Stimulated activated CD4-positive, alpha-beta T cell treated with anti-CD3 and anti-CD28 coated beads, Interleukin-15, amount 100 ng/mL, for 1 hour (primary cell): ENCODE data around the gene KLF13.

Source experiments
- DNase-seq, 2 donors: peaks; one replicate each; pipeline ENCODE4 v3.0.0-alpha.2; 2020; ENCODE audit warnings: low read depth in 1 of 2, low spot score in 1 of 2

KLF13 gene

DNA sequence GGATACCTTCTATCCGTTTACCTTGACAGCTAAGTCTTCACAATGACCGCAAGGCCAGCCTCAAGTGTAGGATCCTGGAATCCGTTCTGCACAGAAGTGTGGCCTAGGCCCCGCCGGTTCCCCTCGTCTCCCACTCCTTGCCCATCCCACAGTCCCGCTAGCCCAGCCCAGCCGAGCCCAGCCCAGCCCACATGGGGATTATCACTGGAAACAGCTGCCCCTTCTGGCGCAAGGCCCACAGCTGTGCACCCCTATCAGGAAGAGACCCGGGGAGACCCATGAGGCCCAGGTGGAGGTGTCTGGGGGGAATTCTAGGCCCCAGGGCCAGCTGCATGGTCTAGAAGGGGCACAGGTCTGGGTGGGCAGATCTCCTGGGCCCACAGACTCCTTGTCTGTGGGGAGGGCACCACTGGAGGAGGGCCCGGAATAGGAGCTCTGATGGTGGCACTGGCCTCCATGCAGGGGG, 27.9 kb upstream of the KLF13 start:
- no peak for DNase-seq

DNA sequence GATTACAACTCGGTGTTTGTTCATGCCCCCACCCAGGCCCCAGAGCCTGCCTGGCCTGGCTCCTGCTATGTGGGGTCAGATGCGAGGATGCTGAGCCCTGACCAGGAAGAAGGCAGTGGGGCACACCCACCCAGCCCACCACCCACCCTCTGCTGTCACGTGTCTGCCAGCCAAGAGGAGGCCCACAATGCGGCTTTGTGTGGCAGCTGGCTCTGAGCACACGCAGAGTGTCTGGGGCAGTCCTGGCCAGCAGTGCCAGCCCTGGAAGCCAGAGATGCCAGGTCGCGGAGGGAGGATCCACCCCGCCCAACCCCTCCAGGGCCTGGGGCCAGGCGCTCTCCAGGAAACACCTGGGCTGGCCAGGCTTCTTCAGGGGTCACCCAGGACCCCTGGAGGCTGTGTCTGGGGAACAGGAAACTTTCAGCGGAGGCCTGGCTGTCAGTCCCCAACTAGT, 26.4 kb upstream of the KLF13 start:
- no peak for DNase-seq

DNA sequence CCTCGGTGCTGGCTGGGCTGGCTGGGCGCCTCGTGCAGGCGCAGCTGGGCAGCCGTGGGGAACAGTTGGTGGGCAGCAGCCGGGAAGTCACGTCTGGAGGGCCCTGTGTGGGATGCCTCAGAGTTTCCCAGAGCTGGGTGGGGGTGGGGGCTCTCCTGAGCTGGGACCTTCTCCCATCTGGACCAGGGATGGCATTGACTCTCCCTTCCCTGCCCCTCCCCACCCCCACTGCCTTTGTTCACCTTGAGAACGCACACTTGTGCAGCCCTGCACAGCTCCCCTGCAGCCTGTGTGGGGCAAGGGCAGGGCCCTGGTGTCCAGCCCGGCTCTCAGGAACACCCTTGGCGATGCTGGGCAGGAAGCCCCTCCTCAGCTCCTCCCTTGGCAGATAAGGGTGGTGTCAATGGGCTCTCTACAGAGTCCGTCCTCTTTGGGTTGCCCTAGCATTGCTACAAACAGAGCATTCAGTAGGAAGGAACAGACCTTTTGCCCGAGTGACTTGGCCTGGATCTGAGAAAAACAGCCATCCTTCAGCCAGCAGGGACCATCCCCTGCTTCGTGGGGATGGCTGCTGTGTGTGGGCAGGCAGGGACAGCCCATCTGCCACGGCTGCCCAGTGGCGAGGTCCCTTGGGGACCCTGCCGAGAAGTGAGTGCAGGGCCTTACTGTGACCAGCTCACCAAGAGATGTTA, 25.5 kb upstream of the KLF13 start:
- no peak for DNase-seq

DNA sequence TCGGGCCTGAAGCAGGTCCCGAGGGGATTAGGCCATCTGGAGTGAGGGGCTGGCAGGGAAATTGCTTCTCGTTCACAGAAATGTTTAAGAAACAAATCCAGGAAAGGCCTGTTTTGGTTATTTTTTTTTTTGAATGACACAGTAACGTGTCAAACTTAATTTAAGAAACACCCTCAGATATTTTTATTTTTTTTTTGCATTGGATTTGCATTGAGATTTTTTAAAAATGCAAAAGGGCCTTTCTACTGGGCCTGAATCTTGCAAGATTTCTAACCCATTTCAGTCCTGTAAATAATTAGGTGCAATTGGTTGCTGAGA, 25.0 kb upstream of the KLF13 start:
- DNase-seq = no peak

DNA sequence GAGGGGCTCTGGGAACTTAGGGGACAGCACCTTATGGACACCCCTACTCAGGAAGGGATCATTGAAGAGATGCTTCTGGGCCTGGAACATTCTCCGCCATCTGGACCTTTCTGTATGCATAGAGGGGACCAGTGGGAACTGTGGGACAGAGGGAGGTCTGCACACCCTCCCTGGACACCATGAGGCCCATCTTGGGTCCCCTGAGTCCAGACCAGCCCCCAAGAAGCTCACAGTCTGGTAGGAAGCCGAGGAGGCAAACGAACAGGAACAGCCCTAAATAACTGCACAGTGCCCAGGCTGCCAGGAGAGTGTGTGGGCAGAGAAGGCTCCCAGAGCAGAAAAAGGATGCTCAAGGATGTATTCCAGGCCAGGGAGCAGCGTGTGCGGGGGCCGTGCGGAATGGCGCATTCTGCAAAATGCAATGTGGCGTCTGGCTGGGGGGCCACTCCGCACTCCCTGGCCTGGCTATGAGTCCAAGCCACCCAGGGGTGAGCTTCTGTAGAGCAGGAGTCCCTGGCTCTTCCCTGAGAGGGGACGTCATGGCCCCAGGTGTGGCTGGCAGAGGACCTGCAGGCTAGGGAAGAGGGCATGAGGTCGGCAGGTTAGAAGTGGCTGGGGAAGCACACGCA, 24.5 kb upstream of the KLF13 start:
- no peak for DNase-seq

DNA sequence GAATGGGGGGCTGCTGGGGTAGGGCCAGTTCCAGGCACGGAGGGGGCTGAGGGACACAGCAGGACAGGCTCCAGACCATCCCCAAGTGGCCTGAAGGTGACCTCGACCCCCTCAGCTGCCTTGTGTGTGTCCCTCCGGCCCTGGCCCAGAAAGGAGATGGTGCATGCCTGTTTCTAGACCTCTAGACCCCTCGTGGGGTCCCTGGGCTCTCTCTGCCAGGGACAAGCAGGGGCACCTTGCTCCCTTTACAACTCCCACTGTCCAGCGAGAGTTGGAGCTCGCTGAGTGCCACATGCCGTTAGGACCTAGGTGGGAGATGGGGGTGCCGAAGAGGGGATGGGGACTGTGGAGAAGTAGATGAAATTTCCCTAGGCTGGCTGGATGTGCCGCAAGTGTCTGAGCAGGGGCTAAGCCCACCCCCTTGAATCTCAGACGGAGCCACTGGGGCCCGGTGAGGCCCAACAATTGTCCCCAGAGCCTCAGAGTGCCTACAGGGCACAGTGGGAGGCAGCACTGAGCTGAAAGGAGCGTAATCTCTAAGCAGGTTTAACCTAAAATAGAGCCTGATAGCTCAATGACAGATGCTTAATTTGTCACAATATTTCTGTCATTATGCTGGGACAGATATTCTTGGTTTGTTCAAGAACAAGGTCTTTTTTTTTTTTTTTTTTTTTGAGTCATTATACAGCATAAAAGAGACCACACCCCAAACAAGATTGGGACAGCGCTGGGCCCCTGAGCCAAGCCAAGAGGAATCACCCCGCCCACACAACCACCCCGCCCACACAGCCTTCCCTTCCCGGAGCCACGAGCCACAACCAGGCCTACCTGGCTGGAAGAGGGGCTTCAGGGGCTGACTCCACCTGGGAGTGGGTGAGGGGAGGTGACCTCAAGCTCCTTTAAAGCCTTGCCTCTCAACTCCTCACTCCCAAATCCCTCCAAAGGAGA, 23.6 kb upstream of the KLF13 start:
- DNase-seq = no peak

DNA sequence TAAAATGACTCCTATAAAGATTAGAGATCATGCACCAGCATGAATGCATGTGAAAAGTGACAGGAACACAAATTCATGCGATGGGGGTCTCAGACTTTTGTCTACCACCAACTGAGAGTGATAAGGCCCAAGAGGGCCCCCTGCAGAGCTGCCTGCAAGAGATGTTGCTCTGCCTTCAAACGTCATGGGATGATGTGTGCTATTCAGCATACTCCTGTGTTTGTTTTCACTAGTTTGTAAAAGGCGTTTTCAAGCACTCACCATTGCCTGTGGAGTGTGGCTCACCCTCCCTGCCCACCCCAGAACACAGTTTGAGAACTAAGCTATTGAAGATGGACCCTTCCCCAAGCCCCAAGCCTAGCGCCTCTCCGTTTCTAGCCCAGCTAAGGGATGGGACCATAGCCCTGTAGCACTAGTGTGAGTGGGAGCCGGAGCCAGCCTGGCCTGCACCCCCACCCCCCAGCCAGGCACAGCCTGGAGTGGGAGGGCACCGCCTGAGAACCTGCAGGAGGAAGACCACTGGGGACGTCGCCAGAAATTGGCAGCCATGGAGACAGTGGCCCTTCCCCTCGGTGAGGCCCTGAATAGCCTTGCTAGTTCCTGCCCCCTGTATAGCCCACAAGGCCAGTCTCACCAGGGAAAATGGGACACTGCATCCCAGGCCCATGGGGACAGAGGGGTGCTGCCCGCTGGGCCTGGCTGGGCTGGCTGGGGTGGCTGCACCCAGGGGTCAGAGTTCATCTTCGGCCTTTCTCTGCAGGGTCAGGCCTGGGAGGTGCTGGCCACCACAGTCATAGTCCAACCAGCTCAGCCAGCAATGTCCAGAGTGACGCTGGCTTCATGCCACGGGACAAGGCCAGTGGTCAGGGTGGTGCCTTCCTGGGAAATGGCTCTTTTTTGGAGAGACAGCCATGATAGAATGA, 22.6 kb upstream of the KLF13 start:
- DNase-seq = no peak

- no peak for DNase-seq
Measured at GRCh38 chr15:31304751-31305365, 21.8 kb upstream of the KLF13 start.

DNA sequence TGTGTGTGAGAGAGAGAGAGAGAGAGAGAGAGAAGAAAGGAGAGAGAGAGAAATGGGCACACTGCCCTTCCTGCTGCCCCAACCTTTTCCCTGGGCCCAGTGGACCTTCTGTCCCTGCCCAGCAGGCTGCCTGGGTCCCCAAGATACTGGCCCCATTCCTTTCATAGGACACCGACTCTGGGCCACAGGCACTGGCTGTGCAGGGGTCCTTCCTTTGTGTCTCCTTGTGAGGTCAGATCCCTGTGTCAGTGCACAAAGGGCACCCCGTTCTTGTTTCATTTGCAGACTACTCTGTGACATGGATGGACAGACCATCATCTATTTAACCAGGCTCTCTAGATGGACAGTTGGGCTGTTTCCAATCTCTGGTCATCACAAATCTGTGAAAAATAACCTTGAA, 21.3 kb upstream of the KLF13 start:
- no peak for DNase-seq

- DNase-seq = no peak
Measured at GRCh38 chr15:31305796-31306425, 20.7 kb upstream of the KLF13 start.

DNA sequence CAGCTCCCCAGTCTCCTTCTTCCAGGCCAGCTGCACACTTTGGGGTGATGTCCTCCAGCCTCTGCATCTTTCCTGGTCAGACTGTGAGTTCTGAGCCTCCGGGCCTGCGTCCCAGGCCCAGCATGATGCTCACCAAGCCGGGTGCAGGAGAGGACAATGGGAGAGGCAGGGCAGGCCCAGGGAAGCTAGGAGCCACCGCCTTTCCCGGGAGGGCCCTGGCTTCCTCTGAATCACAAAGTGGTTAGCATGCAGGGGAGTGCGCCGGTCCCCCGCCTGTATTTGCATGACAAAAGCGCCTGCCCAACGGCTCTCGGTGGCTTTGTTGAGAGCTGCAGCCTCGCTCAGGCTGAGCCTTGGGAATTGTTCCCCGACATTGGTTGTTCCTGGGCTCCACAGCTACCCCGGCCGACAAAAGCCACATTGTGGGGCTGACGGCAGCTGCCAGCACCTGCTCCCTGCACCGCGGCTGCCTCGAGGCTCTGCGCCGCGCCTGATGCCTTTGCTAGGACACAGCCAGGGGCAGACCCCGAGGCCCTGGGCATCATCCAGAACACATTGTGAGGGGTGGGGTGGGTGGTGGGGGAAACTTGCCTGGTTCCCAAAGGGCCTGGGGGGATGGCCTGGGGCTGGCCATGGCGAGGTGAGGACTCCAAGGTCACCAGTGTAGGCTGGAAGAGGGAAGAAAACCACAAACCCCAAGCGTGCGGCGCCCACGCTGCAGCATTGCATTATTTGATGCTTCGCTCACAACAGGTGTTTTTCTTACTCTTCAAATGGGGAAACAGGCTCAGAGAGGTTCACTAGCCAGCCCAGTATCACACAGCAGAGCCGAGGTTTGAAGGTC, 20.0 kb upstream of the KLF13 start:
- no peak for DNase-seq

- DNase-seq = no peak
Measured at GRCh38 chr15:31307270-31308184, 19.1 kb upstream of the KLF13 start.

DNA sequence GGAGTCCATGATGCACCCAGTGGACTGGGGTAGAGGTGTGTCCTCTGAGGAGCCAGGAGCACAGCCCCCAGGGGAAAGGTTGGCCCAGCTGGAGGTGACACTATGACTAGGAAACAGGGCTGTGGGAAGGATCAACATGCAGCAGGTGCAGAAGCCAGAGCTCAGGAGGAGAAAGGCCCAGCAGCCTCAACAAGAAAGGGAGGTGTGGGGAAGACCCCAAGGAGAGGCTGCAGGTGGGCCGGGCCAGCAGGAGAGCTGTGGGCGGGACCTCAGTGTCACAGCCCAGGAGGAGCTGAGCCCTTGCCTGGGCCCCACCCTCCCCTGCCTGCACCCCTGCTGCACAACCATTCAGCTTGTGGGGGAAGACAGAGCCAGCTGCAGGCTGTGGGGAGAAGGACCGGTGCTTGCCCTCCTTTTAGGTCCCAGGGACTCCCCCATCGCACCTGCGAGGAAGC, 18.4 kb upstream of the KLF13 start:
- no peak for DNase-seq

DNA sequence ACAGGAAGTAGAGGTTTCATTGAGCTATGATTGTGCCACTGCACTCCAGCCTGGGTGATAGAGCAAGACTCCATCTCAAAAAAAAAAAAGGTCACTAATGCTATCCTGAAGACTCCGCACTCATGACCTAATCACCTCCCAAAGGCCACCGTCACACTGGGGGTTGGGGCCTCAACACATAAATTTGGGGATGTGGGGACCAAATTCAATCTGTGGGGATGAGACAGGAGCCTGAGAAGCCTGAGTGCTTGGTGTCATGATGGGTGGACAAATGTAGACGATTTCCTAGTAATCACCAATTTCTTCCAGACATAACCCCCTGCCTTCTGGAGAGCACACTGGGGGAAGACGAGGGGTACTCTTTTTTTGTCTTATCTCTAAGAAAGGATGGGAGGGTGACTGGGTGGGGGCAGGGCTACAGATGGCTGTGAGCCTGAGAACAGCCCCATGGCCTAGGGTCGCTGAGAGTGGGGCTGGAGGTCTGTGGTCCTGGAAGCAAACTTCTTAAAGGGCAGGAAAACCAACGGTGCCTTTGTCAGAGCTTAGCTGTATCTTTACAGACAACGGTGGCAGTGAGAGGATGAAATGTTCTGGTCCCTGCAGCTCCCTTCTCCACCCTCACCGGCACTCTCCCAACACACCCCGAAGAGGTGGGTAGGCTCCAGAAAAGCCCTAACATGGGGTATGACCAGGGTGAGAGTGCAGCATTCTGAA, 16.6 kb upstream of the KLF13 start:
- no peak for DNase-seq

- DNase-seq = no peak
Measured at GRCh38 chr15:31311735-31312619, 14.7 kb upstream of the KLF13 start.

DNA sequence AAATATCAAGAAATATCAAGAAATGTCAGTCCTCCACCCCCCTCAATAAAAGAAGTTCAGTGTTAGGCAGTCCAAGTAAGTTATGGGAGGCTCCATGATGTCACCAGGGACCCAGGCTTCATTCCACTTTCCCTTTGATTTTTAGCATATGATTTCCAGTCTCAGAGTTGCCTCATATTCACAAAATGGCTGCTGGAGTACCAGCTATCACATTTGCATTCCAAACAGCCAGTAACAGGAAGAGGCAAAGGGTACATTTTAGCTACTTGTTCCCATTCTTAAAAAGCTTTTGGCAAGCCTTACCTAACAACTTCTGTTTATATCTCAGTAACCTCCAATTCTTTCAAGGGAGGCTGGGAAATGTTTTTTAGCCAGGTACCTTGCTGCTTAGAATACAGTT, 13.4 kb upstream of the KLF13 start:
- DNase-seq = no peak
